Tibial artery (tissue), 4 donors: Measurements from ENCODE around the gene RASGRP2.

Experiments
- DNase-seq, 2 donors: peaks; one replicate each; pipeline ENCODE4 v3.0.0-alpha.2; 2019
- H3K27ac ChIP-seq, 2 donors: fragments of 200-600 bp; sonication (generic) in 1 of 2; 1 replicate in 1 of 2; 2 replicates in 1 of 2; pipeline ENCODE4 v1.5.1; 2018 to 2019; ENCODE audit warnings: mild to moderate bottlenecking in 1 of 2
- H3K27me3 ChIP-seq, 2 donors: fragments of 200-600 bp; sonication (generic) in 1 of 2; one replicate each; pipeline versions ENCODE4 v1.5.1 to v1.6.0; 2016 to 2019
- H3K36me3 ChIP-seq, 3 donors: fragments of 200-600 bp; sonication (generic) in 2 of 3; one replicate each; pipeline ENCODE4 v1.5.1; 2016 to 2019; ENCODE audit warnings: mild to moderate bottlenecking in 2 of 3
- H3K4me1 ChIP-seq, 4 donors: fragments of 200-600 bp; sonication (generic) in 2 of 4; 1 replicate in 3 of 4; 2 replicates in 1 of 4; pipeline ENCODE4 v1.5.1; 2016 to 2019
- H3K4me3 ChIP-seq, 2 donors: fragments of 200-600 bp; sonication (generic) in 1 of 2; 1 replicate in 1 of 2; 2 replicates in 1 of 2; pipeline ENCODE4 v1.5.1; 2018 to 2019; ENCODE audit warnings: mild to moderate bottlenecking in 2 of 2
- H3K9me3 ChIP-seq, 3 donors: fragments of 200-600 bp; sonication (generic) in 1 of 3; one replicate each; pipeline ENCODE4 v1.5.1; 2016 to 2019
- CTCF ChIP-seq, 2 experiments: fragments of 200-600 bp in 1 of 2; fragments of 450-650 bp in 1 of 2; IDR thresholded peaks; one replicate each; pipeline ENCODE4 v1.5.1; 2017 to 2019; ENCODE audit warnings: antibody characterized with exemption in 2 of 2, mild to moderate bottlenecking in 1 of 2, moderate library complexity in 1 of 2
- intact Hi-C: fragments of 100-400 bp; cut with DNase I; formaldehyde crosslinking; loops from one replicate; pipeline ENCODE4 v1.15.0; 2023; ENCODE audit warnings: low total_unique reads

The RASGRP2 gene

DNA sequence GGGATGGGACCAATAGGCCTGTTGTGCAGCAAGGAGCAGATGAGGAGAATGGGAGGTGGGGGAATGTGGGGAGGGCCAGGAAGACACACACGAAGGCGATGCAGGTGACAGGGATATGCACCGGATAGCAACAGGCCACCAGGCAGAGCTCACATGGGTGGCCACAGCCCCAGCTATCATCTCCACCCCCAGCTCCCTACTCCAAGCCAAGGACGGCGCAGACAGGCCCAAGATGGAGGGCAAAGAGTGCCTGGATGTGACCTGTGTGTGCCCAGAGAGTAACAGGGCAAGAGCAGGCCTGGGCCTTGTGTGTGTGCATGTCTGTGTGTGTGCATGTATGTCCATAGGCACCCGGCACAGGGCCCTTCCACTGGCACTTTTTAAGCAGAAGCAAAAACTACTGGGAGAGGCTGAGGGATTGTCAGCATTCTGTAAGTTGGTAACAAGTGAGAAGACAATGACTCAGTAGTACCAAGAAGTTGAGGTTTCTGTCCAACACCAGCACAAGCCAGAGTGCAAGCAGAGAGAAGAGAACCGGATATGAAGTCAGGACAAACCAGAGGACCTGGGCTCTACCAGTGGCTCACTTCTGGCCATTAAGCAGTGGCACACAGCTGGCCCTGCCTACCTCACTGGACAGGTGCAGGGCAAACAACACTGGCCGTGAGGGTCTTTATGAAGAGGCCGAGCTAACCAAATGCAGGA is 57.3 kb downstream of the RASGRP2 start:
- Histone ChIP-seq H3K4me3 (no peak overlapping the region), H3K4me1 (peaks cover 0 to 30% (median 23%) of the 10 kb centered on the region in 4 donors)

GRCh38 chr11:64685536-64685935 is 58.4 kb downstream of the RASGRP2 start:
- DNase-seq: no peak
- no peak for TF ChIP-seq CTCF (IDR thresholded peaks at IDR 0.05)
- Histone ChIP-seq H3K4me3 (no peak overlapping the region), H3K36me3 (no peaks in the 10 kb centered on the region), H3K4me1 (peaks cover 0 to 30% (median 23%) of the 10 kb centered on the region in 4 donors), H3K9me3 (no peaks in the 10 kb centered on the region), H3K27ac (no peak overlapping the region), H3K27me3 (no peaks in the 10 kb centered on the region)
- intact Hi-C loops: no loop called here

More for the DNA sequence above, 57.3 kb downstream of the RASGRP2 start:
- H3K36me3 ChIP-seq: no peaks in the 10 kb centered on the region
- peak overlapping the region; percentile 71 to 89 for H3K27ac ChIP-seq
- no peak for TF ChIP-seq CTCF (IDR thresholded peaks at IDR 0.05)
- intact Hi-C loops: no loop called here
- H3K9me3 ChIP-seq: no peaks in the 10 kb centered on the region
- no peaks in the 10 kb centered on the region for H3K27me3 ChIP-seq
- DNase-seq: no peak

DNA sequence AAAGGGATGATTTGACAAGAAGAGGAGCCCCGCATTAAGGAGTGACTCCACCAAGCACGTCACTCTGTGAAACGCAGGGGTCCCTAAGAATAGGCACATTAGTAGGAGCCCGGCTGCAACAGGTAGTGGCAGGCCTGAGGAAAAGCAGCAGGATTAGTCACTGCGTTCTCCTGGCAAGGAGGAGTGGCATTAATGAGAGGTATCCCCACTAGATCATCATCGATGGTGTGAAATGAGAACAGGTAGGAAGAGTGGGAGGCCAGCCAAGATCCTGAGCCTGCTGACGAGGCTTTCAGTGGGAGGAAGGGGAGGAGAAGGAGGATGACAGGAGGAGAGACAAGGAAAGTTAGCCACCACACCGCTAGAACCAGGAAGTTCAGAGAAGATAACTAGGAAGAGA is 59.6 kb downstream of the RASGRP2 start:
- Histone ChIP-seq H3K27ac (no peak overlapping the region), H3K4me3 (no peak overlapping the region), H3K4me1 (peaks cover 0 to 30% (median 23%) of the 10 kb centered on the region in 4 donors), H3K36me3 (no peaks in the 10 kb centered on the region), H3K27me3 (no peaks in the 10 kb centered on the region), H3K9me3 (no peaks in the 10 kb centered on the region)
- no peak for DNase-seq
- intact Hi-C loops: no loop called here
- TF ChIP-seq CTCF (IDR thresholded peaks at IDR 0.05): no peak

GRCh38 chr11:64681171-64681570 is 62.8 kb downstream of the RASGRP2 start:
- peaks cover 0 to 2% (median under 1%) of the 10 kb centered on the region in 4 donors for H3K4me1 ChIP-seq
- H3K27ac ChIP-seq: no peak overlapping the region
- no peak for DNase-seq
- H3K4me3 ChIP-seq: no peak overlapping the region
- H3K9me3 ChIP-seq: no peaks in the 10 kb centered on the region
- H3K36me3 ChIP-seq: no peaks in the 10 kb centered on the region
- no peaks in the 10 kb centered on the region for H3K27me3 ChIP-seq
- no peak for TF ChIP-seq CTCF (IDR thresholded peaks at IDR 0.05)
- intact Hi-C loops: no loop called here

GRCh38 chr11:64679846-64680245 is 64.1 kb downstream of the RASGRP2 start:
- no peak overlapping the region for H3K27ac ChIP-seq
- H3K27me3 ChIP-seq: no peaks in the 10 kb centered on the region
- no peaks in the 10 kb centered on the region for H3K9me3 ChIP-seq
- H3K4me1 ChIP-seq: peaks cover 0 to 15% (median 11%) of the 10 kb centered on the region in 4 donors
- intact Hi-C loops: no loop called here
- DNase-seq: no peak
- TF ChIP-seq CTCF (IDR thresholded peaks at IDR 0.05): no peak
- no peak overlapping the region for H3K4me3 ChIP-seq
- H3K36me3 ChIP-seq: no peaks in the 10 kb centered on the region
